Coronary artery (tissue), 2 donors: ENCODE measurements around the gene ELL.

ENCODE experiments used
- DNase-seq: peaks from one replicate; pipeline ENCODE4 v3.0.0-alpha.2; 2017; ENCODE audit warnings: low spot score
- H3K27ac ChIP-seq, 2 donors: fragments of 200-600 bp; sonication (generic); one replicate each; pipeline ENCODE4 v1.5.1; 2016 to 2019
- H3K4me3 ChIP-seq: fragments of 200-600 bp; sonication (generic); 2 replicates; pipeline ENCODE4 v1.5.1; 2016; ENCODE audit warnings: mild to moderate bottlenecking, moderate library complexity
- CTCF ChIP-seq: fragments of 200-600 bp; sonication (generic); IDR thresholded peaks from one replicate; pipeline ENCODE4 v1.5.1; 2019; ENCODE audit warnings: antibody characterized with exemption

The ELL gene

GRCh38 chr19:18446145-18446810 lies 75.6 kb downstream of the ELL start:
- Histone ChIP-seq H3K4me3 (no peak overlapping the region), H3K27ac (no peak overlapping the region)
- no peak for TF ChIP-seq CTCF
- DNase-seq = no peak

GRCh38 chr19:18445262-18445948 lies 76.5 kb downstream of the ELL start:
- DNase-seq = no peak
- Histone ChIP-seq H3K4me3 (no peak overlapping the region), H3K27ac (no peak overlapping the region)
- no peak for TF ChIP-seq CTCF

GRCh38 chr19:18444513-18444912 lies 77.4 kb downstream of the ELL start:
- H3K4me3 ChIP-seq = no peak overlapping the region
- DNase-seq = no peak
- H3K27ac ChIP-seq = no peak overlapping the region
- TF ChIP-seq CTCF = no peak

DNA sequence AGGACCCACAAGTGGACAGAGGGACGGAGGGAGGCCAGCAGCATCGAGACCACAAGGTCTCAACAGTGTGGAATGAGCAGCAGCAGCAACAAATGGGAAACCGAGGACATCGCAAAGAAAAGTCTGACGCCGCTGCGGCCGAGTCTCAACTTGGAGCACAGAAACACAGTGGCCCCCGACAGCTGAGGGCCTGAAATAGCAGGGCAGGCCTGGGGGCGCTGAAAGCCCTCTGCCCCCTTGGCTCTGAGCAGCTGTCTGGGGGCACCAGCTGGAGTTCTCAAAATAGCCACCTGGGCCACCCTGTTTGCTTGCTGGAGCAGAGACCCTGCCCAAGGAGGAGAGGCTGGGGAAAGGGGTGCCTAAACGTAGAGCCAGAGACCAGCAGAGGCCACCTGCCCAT lies 78.0 kb downstream of the ELL start:
- no peak overlapping the region for H3K4me3 ChIP-seq
- no peak for DNase-seq
- TF ChIP-seq CTCF = no peak
- no peak overlapping the region for H3K27ac ChIP-seq

DNA sequence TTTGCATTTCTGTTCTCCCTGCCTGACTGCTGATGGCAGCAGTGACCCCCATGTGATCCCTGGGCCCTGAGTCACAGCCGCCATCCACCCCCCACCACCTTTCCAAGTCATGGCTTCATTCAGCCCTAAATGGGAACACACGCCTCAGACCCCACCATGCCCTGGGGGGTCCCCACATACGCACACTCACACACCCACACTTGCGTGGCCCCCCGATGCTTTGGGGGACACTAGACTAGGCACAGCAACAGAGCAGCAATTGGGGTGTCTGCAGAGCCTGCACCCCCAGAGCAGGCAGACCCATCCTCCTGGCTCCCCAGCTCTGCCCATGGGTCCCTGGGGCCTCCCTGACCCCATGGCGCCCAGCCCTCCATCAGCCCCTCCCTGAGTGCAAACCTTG lies 78.5 kb downstream of the ELL start:
- TF ChIP-seq CTCF = no peak
- H3K27ac ChIP-seq = no peak overlapping the region
- DNase-seq = no peak
- H3K4me3 ChIP-seq = no peak overlapping the region

DNA sequence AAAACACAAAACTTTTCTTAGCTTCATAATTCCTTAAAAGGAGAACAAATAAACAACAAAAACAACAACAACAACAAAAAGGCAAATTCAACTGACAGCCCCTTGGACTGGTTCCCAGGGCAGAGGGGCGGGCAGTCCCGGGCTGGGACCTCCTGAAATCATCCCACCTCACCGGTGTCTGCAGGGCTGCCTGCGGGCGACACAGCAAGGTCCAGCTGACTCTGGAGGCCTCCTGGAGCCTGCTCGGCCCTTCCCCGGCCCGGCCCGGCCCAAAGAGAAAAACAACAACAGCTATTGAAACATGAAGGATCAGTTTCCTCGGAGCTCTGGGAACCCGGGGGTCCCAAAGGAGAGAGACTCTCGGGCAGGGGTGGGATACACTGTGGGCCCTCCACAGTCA lies 78.9 kb downstream of the ELL start:
- Histone ChIP-seq H3K27ac (no peak overlapping the region), H3K4me3 (no peak overlapping the region)
- no peak for TF ChIP-seq CTCF
- no peak for DNase-seq
